GM18502 (cell line): ENCODE data around the gene SLC28A3.
"Not testable (repeated sequence)": the region's sequence is repeated elsewhere in the genome, so short reads cannot be mapped to it uniquely, and the experiment has no call there.

ENCODE experiments used
- ATAC-seq: cut with Tn5 transposase; IDR thresholded peaks from one replicate; pipeline ENCODE4 v1.9.1; 2021; ENCODE audit warnings: mild to moderate bottlenecking; ENCODE audit not compliant: unreplicated experiment, poor library complexity

Gene SLC28A3

GRCh38 chr9:84340535-84340934 lies at the start of gene SLC28A3:
TSS of gene SLC28A3 (minus strand) at chr9:84340758. CDS start at chr9:84340633, 125 bp downstream.
- no peak for ATAC-seq

- not testable (repeated sequence) for ATAC-seq
Measured at GRCh38 chr9:84390254-84390653, 49.7 kb upstream of the SLC28A3 start.

GRCh38 chr9:84387821-84388220 lies 47.3 kb upstream of the SLC28A3 start:
- ATAC-seq: no peak

- no peak for ATAC-seq
Measured at GRCh38 chr9:84386753-84387152, 46.2 kb upstream of the SLC28A3 start.

GRCh38 chr9:84385386-84386040 lies 45.0 kb upstream of the SLC28A3 start:
- ATAC-seq: no peak

- no peak for ATAC-seq
Measured at GRCh38 chr9:84384617-84385016, 44.1 kb upstream of the SLC28A3 start.

GRCh38 chr9:84383178-84383577 lies 42.6 kb upstream of the SLC28A3 start:
- ATAC-seq: no peak

- no peak for ATAC-seq
Measured at GRCh38 chr9:84382720-84383119, 42.2 kb upstream of the SLC28A3 start.

GRCh38 chr9:84381508-84381907 lies 41.0 kb upstream of the SLC28A3 start:
- no peak for ATAC-seq

- ATAC-seq: no peak
Measured at GRCh38 chr9:84379740-84380139, 39.2 kb upstream of the SLC28A3 start.

- ATAC-seq: no peak
Measured at GRCh38 chr9:84375954-84376353, 35.4 kb upstream of the SLC28A3 start.

- ATAC-seq: no peak
Measured at GRCh38 chr9:84374516-84374915, 34.0 kb upstream of the SLC28A3 start.

- no peak for ATAC-seq
Measured at GRCh38 chr9:84374013-84374412, 33.5 kb upstream of the SLC28A3 start.

- no peak for ATAC-seq
Measured at GRCh38 chr9:84371737-84372136, 31.2 kb upstream of the SLC28A3 start.

- no peak for ATAC-seq
Measured at GRCh38 chr9:84368601-84369000, 28.0 kb upstream of the SLC28A3 start.

- ATAC-seq: not testable (repeated sequence)
Measured at GRCh38 chr9:84367726-84368125, 27.2 kb upstream of the SLC28A3 start.

GRCh38 chr9:84366683-84367082 lies 26.1 kb upstream of the SLC28A3 start:
- ATAC-seq: no peak

GRCh38 chr9:84364894-84365490 lies 24.4 kb upstream of the SLC28A3 start:
- not testable (repeated sequence) for ATAC-seq

- ATAC-seq: no peak
Measured at GRCh38 chr9:84361645-84362044, 21.1 kb upstream of the SLC28A3 start.

GRCh38 chr9:84357275-84357674 lies 16.7 kb upstream of the SLC28A3 start:
- ATAC-seq: no peak

GRCh38 chr9:84354035-84354434 lies 13.5 kb upstream of the SLC28A3 start:
- ATAC-seq: no peak

- no peak for ATAC-seq
Measured at GRCh38 chr9:84349671-84350070, 9.1 kb upstream of the SLC28A3 start.
